GM12874 (cell line): Measurements from ENCODE around the gene IFTAP.

ENCODE experiments used
- CTCF ChIP-seq: IDR thresholded peaks from 2 replicates; pipeline ENCODE4 v1.5.1; 2011; ENCODE audit warnings: low read depth, mild to moderate bottlenecking, control low read depth, low read length, moderate library complexity; ENCODE audit not compliant: insufficient read depth

IFTAP gene

GRCh38 chr11:36627471-36627870 is 33.2 kb downstream of the IFTAP start:
- no peak for TF ChIP-seq CTCF

GRCh38 chr11:36628141-36628540 is 33.8 kb downstream of the IFTAP start:
- no peak for TF ChIP-seq CTCF

GRCh38 chr11:36628765-36629244 is 34.5 kb downstream of the IFTAP start:
- TF ChIP-seq CTCF, result no peak

GRCh38 chr11:36631774-36632173 is 37.5 kb downstream of the IFTAP start:
- TF ChIP-seq CTCF, result no peak

- no peak for TF ChIP-seq CTCF
Measured at GRCh38 chr11:36635066-36635862, 41.0 kb downstream of the IFTAP start.

GRCh38 chr11:36638556-36638955 is 44.3 kb downstream of the IFTAP start:
- no peak for TF ChIP-seq CTCF

GRCh38 chr11:36657610-36658267 is 63.4 kb downstream of the IFTAP start:
- TF ChIP-seq CTCF, result no peak
